H7 (cell line): ENCODE measurements around the gene HYDIN. TPM values are rescaled to one million over a fixed set of nuclear protein-coding genes. Genes with fewer than 3 reads are reported as not detected.

Source experiments
- DNase-seq: peaks from one replicate; pipeline ENCODE4 v3.0.0; 2012
- H3K27me3 ChIP-seq: 2 replicates; pipeline ENCODE4 v1.6.0; 2011; ENCODE audit warnings: mild to moderate bottlenecking, low read length; ENCODE audit not compliant: control insufficient read depth, insufficient read depth
- H3K36me3 ChIP-seq: replicated peaks from 2 replicates; pipeline ENCODE4 v1.5.1; 2011; ENCODE audit warnings: low read length; ENCODE audit not compliant: control insufficient read depth, insufficient read depth
- H3K4me3 ChIP-seq: 2 replicates; pipeline ENCODE4 v1.5.1; 2011; ENCODE audit warnings: low read depth, mild to moderate bottlenecking, control low read depth, low read length, moderate library complexity; ENCODE audit not compliant: insufficient read depth
- total RNA-seq: library from RNA; depleted of rRNA; stranded (reverse); fragments of >200 nt; shearing (Covaris generic); gene quantifications from 2 replicates; pipeline ENCODE4 v1.2.3, GENCODE V29; 2014; rRNA removed

Gene HYDIN
- total RNA-seq, 1 experiment from 2014 or later, result 0.69 TPM

- H3K4me3 ChIP-seq, result no peak overlapping the region
- H3K27me3 ChIP-seq, result no peaks in the 10 kb centered on the region
- peaks cover 5% of the 10 kb centered on the region for H3K36me3 ChIP-seq
- no peak for DNase-seq
Measured at GRCh38 chr16:70759666-70760065, 470.9 kb downstream of the HYDIN start.

DNA sequence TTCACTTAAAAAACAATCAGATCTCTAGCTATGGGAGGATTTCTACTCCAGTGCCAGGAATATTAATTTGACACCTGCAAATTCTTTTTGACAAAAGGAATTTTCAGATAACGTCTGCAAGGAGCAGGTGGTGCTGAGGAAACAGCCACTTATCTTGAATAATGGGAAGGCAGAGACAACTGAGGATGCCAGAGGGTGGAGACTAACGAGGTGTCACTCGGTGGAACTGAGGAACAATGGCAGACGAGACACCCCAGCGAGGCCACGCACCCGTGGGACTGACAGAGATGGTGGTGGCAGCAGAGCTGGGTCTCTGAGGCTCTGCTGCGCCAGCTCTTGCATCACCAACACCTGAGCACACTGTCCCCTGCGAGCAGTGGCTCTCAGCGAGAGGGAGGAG, 471.7 kb downstream of the HYDIN start:
- Histone ChIP-seq H3K36me3 (peaks cover 5% of the 10 kb centered on the region), H3K27me3 (no peaks in the 10 kb centered on the region), H3K4me3 (no peak overlapping the region)
- no peak for DNase-seq

Other genes starting within 250 kb of the HYDIN start
- gene CMTR2, start 58.7 kb upstream of the HYDIN start, total RNA-seq, result 19.8 and 25.0 TPM in 2 replicates
- 0.30 and 1.0 TPM in 2 replicates for gene CALB2, start 128.0 kb upstream of the HYDIN start, total RNA-seq
- not detected in 2 replicates for gene TLE7, start 211.3 kb upstream of the HYDIN start, total RNA-seq
- gene ZNF23, start 231.5 kb upstream of the HYDIN start, total RNA-seq, result 9.8 and 11.5 TPM in 2 replicates